SK-N-SH (cell line): ENCODE measurements around the gene SLC66A1. TPM values are rescaled to one million over a fixed set of nuclear protein-coding genes. Genes with fewer than 3 reads are reported as not detected.

Experiments
- CTCF ChIA-PET: fragments of 300-600, 350-600 bp; formaldehyde crosslinking; extraction: SDS; loops from one replicate; lab custom pipeline; 2021; lab: Yijun Ruan, JAX
- POLR2A ChIA-PET: fragments of 350-600 bp; sonication (Branson Sonifier 250); formaldehyde crosslinking; extraction: SDS; loops from one replicate; lab custom pipeline; 2020; ENCODE audit warnings: antibody characterized with exemption, inconsistent platforms; lab: Yijun Ruan, JAX
- DNase-seq: peaks from one replicate; pipeline ENCODE4 v3.0.0; 2012
- H2AFZ ChIP-seq: fragments of 200-600 bp; sonication (generic); 2 replicates; pipeline ENCODE4 v1.8.1; 2016; ENCODE audit warnings: antibody characterized with exemption, mild to moderate bottlenecking, low read depth
- H3F3A ChIP-seq: fragments of 200-600 bp; sonication (generic); replicated peaks from 2 replicates; pipeline ENCODE3; 2016; ENCODE audit warnings: antibody characterized with exemption, mild to moderate bottlenecking; ENCODE audit not compliant: insufficient read depth
- H3K27ac ChIP-seq, 2 experiments: fragments of 200-500 bp in 1 of 2; fragments of 200-600 bp in 1 of 2; sonication (Bioruptor generic) in 1 of 2; sonication (generic), shearing (Covaris generic) in 1 of 2; 2 replicates each; pipeline versions ENCODE4 v1.5.1 to v1.6.1; 2014 to 2016; ENCODE audit warnings: low read depth in 2 of 2, inconsistent platforms in 1 of 2, low read length in 1 of 2, mild to moderate bottlenecking in 1 of 2, mixed read lengths in 1 of 2
- H3K27me3 ChIP-seq: fragments of 200-600 bp; sonication (generic), shearing (Covaris generic); 2 replicates; pipeline ENCODE4 v1.6.1; 2016; ENCODE audit warnings: mixed run types; ENCODE audit not compliant: insufficient read depth
- H3K36me3 ChIP-seq, 2 experiments: fragments of 200-500 bp in 1 of 2; fragments of 200-600 bp in 1 of 2; sonication (Bioruptor generic) in 1 of 2; sonication (generic) in 1 of 2; replicated peaks in 1 of 2; 2 replicates each; pipeline versions ENCODE3 to v1.5.1; 2014 to 2016; ENCODE audit warnings: low read length in 1 of 2, mild to moderate bottlenecking in 1 of 2; ENCODE audit not compliant: insufficient read depth in 2 of 2, control insufficient read depth in 1 of 2
- H3K4me1 ChIP-seq, 2 experiments: fragments of 200-500 bp in 1 of 2; fragments of 200-600 bp in 1 of 2; sonication (Bioruptor generic) in 1 of 2; sonication (generic), shearing (Covaris generic) in 1 of 2; 2 replicates each; pipeline versions ENCODE4 v1.5.1 to v1.6.1; 2014 to 2016; ENCODE audit warnings: low read depth in 1 of 2, low read length in 1 of 2, mixed run types in 1 of 2; ENCODE audit not compliant: insufficient read depth in 2 of 2, control insufficient read depth in 1 of 2
- H3K4me2 ChIP-seq: fragments of 200-600 bp; sonication (generic), shearing (Covaris generic); 2 replicates; pipeline ENCODE4 v1.6.1; 2017; ENCODE audit warnings: mixed run types
- H3K4me3 ChIP-seq, 2 experiments: fragments of 200-500 bp in 1 of 2; fragments of 200-600 bp in 1 of 2; sonication (Bioruptor generic) in 1 of 2; sonication (generic), shearing (Covaris generic) in 1 of 2; 2 replicates each; pipeline versions ENCODE4 v1.5.1 to v1.8.1; 2014 to 2016; ENCODE audit warnings: low read depth in 2 of 2, inconsistent platforms in 1 of 2, low read length in 1 of 2, mild to moderate bottlenecking in 1 of 2, mixed read lengths in 1 of 2, moderate library complexity in 1 of 2
- H3K79me2 ChIP-seq: fragments of 200-600 bp; sonication (generic); 2 replicates; pipeline ENCODE4 v1.8.1; 2017; ENCODE audit warnings: mild to moderate bottlenecking; ENCODE audit not compliant: insufficient read depth
- H3K9ac ChIP-seq: fragments of 200-600 bp; sonication (generic); 2 replicates; pipeline ENCODE4 v1.6.1; 2017; ENCODE audit warnings: mixed run types
- H3K9me2 ChIP-seq: fragments of 200-600 bp; sonication (generic); 2 replicates; pipeline ENCODE4 v1.6.1; 2017; ENCODE audit warnings: mixed run types
- H3K9me3 ChIP-seq: fragments of 200-600 bp; sonication (generic); 2 replicates; pipeline ENCODE4 v1.6.1; 2017; ENCODE audit warnings: mixed run types, mild to moderate bottlenecking, moderate library complexity
- H4K20me1 ChIP-seq: fragments of 200-600 bp; sonication (generic); 2 replicates; pipeline ENCODE4 v1.6.1; 2017; ENCODE audit warnings: mild to moderate bottlenecking, mixed run types; ENCODE audit not compliant: insufficient read depth
- ELF1 ChIP-seq: IDR thresholded peaks from 2 replicates; pipeline ENCODE4 v1.4.0; 2012
- EZH2phosphoT487 ChIP-seq: fragments of 200-600 bp; sonication (generic); IDR thresholded peaks from 2 replicates; pipeline ENCODE4 v1.6.1; 2017; ENCODE audit warnings: low read depth, mixed run types, mild to moderate bottlenecking, antibody characterized with exemption, moderate library complexity, borderline replicate concordance
- GABPA ChIP-seq: IDR thresholded peaks from 2 replicates; pipeline ENCODE4 v1.4.0; 2012; ENCODE audit warnings: low read depth, mild to moderate bottlenecking
- JUND ChIP-seq: IDR thresholded peaks from 2 replicates; pipeline ENCODE4 v1.4.0; 2012
- MXI1 ChIP-seq: IDR thresholded peaks from 2 replicates; pipeline ENCODE4 v1.6.1; 2012; ENCODE audit warnings: mild to moderate bottlenecking, low read depth, low read length, improper control_type of control experiment
- NFIC ChIP-seq: IDR thresholded peaks from 2 replicates; pipeline ENCODE4 v1.4.0; 2012; ENCODE audit warnings: borderline replicate concordance
- NRF1 ChIP-seq: IDR thresholded peaks from 2 replicates; pipeline ENCODE4 v1.6.1; 2012; ENCODE audit warnings: low read depth, mild to moderate bottlenecking, low read length
- RCOR1 ChIP-seq: fragments of 150-350 bp; IDR thresholded peaks from 2 replicates; pipeline ENCODE4 v1.6.1; 2017; ENCODE audit warnings: antibody characterized with exemption, low read length
- RFX5 ChIP-seq: IDR thresholded peaks from 2 replicates; pipeline ENCODE4 v1.6.1; 2012; ENCODE audit warnings: mild to moderate bottlenecking, improper control_type of control experiment, low read length
- SIN3A ChIP-seq: IDR thresholded peaks from 2 replicates; pipeline ENCODE4 v1.6.1; 2012; ENCODE audit warnings: low read depth, mild to moderate bottlenecking, low read length, moderate library complexity, borderline replicate concordance
- TAF1 ChIP-seq: IDR thresholded peaks from 2 replicates; pipeline ENCODE4 v1.6.1; 2012; ENCODE audit warnings: low read depth, mild to moderate bottlenecking, low read length, moderate library complexity, borderline replicate concordance
- TCF12 ChIP-seq: IDR thresholded peaks from 2 replicates; pipeline ENCODE4 v1.4.0; 2012
- YY1 ChIP-seq: IDR thresholded peaks from 2 replicates; pipeline ENCODE4 v1.4.0; 2012; ENCODE audit warnings: low read depth, mild to moderate bottlenecking
- WGBS: methylation state at CpG from one replicate; pipeline ENCODE4 v1.1.6; 2017; ENCODE audit warnings: low lambda C conversion rate; 5-methylcytosine and 5-hydroxymethylcytosine counted together
- polyA plus RNA-seq, 3 experiments: library from polyadenylated mRNA; depleted of rRNA; stranded (reverse); fragments of >200 nt; gene quantifications; 2 replicates each; pipeline ENCODE4 v1.2.3, GENCODE V29; 2012
- TF ChIP-seq, protein P1 (sequence below): fragments of 150-350 bp; IDR thresholded peaks from 2 replicates; pipeline ENCODE4 v1.6.1; 2016; ENCODE audit warnings: mild to moderate bottlenecking, low read depth, low read length
- TF ChIP-seq, protein P2 (sequence below): IDR thresholded peaks from 2 replicates; pipeline ENCODE4 v1.4.0; 2012; ENCODE audit warnings: low read depth
- TF ChIP-seq, protein P3 (sequence below): fragments of 200-600 bp; sonication (generic); IDR thresholded peaks from 2 replicates; pipeline ENCODE4 v1.6.1; 2017; ENCODE audit warnings: antibody characterized with exemption, mild to moderate bottlenecking, moderate library complexity
- TF ChIP-seq, protein P4 (sequence below): IDR thresholded peaks from 2 replicates; pipeline ENCODE4 v1.6.1; 2012; ENCODE audit warnings: mild to moderate bottlenecking, low read depth, low read length, moderate library complexity

SLC66A1 gene
- polyA plus RNA-seq, 1 of the 3 experiments (the other 2 are of a cell fraction) = 16.9 TPM

DNA sequence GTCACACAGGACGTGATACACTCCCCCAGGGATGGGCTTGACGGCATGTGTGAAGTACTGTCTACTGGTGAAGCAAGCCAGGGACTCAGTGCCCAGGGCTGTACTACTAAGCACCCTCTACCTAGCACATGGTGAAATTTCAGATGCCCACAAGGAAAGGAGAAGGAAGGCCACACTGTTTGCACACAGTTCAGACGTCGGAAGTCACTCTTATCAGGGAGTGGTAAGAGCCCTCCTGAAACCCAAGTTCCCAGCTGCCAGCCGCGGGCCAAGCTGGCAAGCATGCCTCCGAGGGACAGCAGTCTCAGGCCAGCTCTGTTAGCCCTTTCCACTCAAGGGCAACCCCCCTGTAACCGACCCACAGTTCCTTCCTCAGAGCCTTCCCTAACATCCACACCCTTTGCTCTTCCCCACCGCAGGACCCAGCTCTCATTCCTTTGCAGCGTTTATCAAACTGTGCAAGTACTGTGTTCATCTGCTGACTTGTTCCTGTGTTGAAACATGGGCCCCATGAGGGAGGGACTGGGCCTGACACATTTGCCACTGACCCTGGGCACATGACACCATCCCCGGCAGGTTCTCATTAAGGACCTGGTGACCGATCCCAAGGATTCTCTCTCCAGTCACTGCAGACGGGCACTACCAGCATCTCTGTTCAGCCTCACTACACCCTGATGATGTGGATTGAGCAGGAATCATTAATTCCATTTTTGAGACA lies 58.5 kb downstream of the SLC66A1 start:
- POLR2A ChIA-PET = no interaction called here
- H3K9me3 ChIP-seq = no peaks in the 10 kb centered on the region
- no peak overlapping the region for H2AFZ ChIP-seq
- H3K4me3 ChIP-seq = no peak overlapping the region
- no peak overlapping the region for H3K9ac ChIP-seq
- H3K79me2 ChIP-seq = peaks cover 36% of the 10 kb centered on the region
- peaks cover 0 to 87% of the 10 kb centered on the region in 2 experiments; a peak in 2 of 4 replicates for H3K4me1 ChIP-seq
- DNase-seq = no peak
- peak overlapping the region in 1 of 2 experiments; percentile 98; a peak in 2 of 4 replicates for H3K27ac ChIP-seq
- WGBS = 88% methylated on average over 12 of the region's 13 CpGs
- no peak overlapping the region for H3K4me2 ChIP-seq
- peaks cover 50% of the 10 kb centered on the region for H4K20me1 ChIP-seq
- H3K27me3 ChIP-seq = no peaks in the 10 kb centered on the region
- peaks cover 2 to 24% of the 10 kb centered on the region in 2 experiments for H3K36me3 ChIP-seq
- no peaks in the 10 kb centered on the region for H3F3A ChIP-seq
- CTCF ChIA-PET = interaction anchor here (0.6 to 11.6 kb wide), 4 partner anchors 28 to 278 kb away, joined by 3 to 93 read pairs (median 3); no protein-coding TSS in a partner anchor
- no peaks in the 10 kb centered on the region for H3K9me2 ChIP-seq
- TF ChIP-seq YY1 (no peak), NFIC (no peak), ELF1 (no peak), TAF1 (no peak), JUND (no peak)
- TF ChIP-seq, protein P1, sequence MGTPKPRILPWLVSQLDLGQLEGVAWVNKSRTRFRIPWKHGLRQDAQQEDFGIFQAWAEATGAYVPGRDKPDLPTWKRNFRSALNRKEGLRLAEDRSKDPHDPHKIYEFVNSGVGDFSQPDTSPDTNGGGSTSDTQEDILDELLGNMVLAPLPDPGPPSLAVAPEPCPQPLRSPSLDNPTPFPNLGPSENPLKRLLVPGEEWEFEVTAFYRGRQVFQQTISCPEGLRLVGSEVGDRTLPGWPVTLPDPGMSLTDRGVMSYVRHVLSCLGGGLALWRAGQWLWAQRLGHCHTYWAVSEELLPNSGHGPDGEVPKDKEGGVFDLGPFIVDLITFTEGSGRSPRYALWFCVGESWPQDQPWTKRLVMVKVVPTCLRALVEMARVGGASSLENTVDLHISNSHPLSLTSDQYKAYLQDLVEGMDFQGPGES = no peak

DNA sequence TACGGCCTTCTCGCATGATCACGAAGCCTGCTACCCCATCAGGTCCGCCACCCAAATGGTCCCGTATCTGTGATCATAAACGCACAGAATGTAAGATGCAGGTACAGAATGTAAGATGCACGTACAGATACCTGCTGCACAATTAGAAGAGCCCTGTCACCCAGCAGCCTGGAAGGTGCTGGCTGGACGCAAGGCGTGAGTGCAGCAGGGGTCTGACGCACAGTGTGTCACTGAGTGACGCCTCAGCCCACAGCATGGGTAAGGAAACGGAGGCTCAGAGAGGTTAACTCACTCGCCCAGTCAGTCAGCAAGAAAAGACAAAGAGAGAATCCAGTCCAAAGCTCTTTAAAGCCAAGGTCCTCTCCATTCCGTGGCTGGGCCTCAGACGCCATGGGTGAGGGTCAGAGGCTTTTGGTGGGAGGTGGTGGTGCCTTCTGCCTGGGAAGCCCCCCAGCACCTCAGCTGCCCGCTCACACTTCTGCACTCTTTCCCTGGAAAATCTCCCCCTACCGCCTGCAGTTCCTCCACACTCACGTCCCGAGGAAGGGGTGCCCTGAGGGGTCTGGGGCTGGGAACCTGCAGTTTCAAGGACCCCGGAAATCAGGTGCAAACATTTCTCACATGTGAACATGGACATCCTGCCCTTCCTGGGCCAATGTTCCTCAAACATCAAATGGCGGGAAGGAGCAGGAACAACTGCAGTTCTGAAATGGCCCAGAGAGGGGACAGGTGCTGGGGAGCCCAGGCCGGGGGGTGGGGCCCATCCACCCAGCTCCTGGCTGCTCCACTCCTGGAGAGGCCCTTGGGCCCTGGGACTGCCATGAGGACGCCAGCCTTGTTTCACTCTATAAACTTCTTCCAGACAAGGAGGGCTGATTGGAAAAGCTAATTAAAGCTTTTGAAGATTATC lies 59.4 kb downstream of the SLC66A1 start:
- H3K36me3 ChIP-seq = peaks cover 7 to 33% of the 10 kb centered on the region in 2 experiments
- H2AFZ ChIP-seq = no peak overlapping the region
- TF ChIP-seq, protein P2, sequence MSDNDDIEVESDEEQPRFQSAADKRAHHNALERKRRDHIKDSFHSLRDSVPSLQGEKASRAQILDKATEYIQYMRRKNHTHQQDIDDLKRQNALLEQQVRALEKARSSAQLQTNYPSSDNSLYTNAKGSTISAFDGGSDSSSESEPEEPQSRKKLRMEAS = no peak
- TF ChIP-seq NRF1 (no peak), NFIC (no peak), EZH2phosphoT487 (no peak), GABPA (no peak), RFX5 (no peak), JUND (no peak), SIN3A (no peak), MXI1 (no peak), RCOR1 (no peak), TCF12 (no peak)
- TF ChIP-seq, protein P3, sequence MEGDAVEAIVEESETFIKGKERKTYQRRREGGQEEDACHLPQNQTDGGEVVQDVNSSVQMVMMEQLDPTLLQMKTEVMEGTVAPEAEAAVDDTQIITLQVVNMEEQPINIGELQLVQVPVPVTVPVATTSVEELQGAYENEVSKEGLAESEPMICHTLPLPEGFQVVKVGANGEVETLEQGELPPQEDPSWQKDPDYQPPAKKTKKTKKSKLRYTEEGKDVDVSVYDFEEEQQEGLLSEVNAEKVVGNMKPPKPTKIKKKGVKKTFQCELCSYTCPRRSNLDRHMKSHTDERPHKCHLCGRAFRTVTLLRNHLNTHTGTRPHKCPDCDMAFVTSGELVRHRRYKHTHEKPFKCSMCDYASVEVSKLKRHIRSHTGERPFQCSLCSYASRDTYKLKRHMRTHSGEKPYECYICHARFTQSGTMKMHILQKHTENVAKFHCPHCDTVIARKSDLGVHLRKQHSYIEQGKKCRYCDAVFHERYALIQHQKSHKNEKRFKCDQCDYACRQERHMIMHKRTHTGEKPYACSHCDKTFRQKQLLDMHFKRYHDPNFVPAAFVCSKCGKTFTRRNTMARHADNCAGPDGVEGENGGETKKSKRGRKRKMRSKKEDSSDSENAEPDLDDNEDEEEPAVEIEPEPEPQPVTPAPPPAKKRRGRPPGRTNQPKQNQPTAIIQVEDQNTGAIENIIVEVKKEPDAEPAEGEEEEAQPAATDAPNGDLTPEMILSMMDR = no peak
- TF ChIP-seq, protein P4, sequence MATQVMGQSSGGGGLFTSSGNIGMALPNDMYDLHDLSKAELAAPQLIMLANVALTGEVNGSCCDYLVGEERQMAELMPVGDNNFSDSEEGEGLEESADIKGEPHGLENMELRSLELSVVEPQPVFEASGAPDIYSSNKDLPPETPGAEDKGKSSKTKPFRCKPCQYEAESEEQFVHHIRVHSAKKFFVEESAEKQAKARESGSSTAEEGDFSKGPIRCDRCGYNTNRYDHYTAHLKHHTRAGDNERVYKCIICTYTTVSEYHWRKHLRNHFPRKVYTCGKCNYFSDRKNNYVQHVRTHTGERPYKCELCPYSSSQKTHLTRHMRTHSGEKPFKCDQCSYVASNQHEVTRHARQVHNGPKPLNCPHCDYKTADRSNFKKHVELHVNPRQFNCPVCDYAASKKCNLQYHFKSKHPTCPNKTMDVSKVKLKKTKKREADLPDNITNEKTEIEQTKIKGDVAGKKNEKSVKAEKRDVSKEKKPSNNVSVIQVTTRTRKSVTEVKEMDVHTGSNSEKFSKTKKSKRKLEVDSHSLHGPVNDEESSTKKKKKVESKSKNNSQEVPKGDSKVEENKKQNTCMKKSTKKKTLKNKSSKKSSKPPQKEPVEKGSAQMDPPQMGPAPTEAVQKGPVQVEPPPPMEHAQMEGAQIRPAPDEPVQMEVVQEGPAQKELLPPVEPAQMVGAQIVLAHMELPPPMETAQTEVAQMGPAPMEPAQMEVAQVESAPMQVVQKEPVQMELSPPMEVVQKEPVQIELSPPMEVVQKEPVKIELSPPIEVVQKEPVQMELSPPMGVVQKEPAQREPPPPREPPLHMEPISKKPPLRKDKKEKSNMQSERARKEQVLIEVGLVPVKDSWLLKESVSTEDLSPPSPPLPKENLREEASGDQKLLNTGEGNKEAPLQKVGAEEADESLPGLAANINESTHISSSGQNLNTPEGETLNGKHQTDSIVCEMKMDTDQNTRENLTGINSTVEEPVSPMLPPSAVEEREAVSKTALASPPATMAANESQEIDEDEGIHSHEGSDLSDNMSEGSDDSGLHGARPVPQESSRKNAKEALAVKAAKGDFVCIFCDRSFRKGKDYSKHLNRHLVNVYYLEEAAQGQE = no peak
- no peaks in the 10 kb centered on the region for H3K9me3 ChIP-seq
- POLR2A ChIA-PET = no interaction called here
- H3K4me3 ChIP-seq = no peak overlapping the region
- H3K4me1 ChIP-seq = peaks cover 0 to 87% of the 10 kb centered on the region in 2 experiments; a peak in 2 of 4 replicates
- H3K27ac ChIP-seq = peak overlapping the region in 1 of 2 experiments; percentile 98; a peak in 2 of 4 replicates
- H3K79me2 ChIP-seq = peaks cover 38% of the 10 kb centered on the region
- CTCF ChIA-PET = interaction anchor here (1.0 to 11.6 kb wide), 6 partner anchors 8 to 282 kb away, joined by 3 to 93 read pairs (median 10); no protein-coding TSS in a partner anchor
- no peak overlapping the region for H3K9ac ChIP-seq
- H3K9me2 ChIP-seq = no peaks in the 10 kb centered on the region
- WGBS = 90% methylated on average over 20 of the region's 23 CpGs
- H4K20me1 ChIP-seq = peaks cover 52% of the 10 kb centered on the region
- peak; percentile 57 for DNase-seq
- H3K27me3 ChIP-seq = no peaks in the 10 kb centered on the region
- no peak overlapping the region for H3K4me2 ChIP-seq
- H3F3A ChIP-seq = no peaks in the 10 kb centered on the region
